ENCODE data around the gene FIS1.
"Not testable (repeated sequence)": the region's sequence is repeated elsewhere in the genome, so short reads cannot be mapped to it uniquely, and the experiment has no call there.

FIS1 gene

DNA sequence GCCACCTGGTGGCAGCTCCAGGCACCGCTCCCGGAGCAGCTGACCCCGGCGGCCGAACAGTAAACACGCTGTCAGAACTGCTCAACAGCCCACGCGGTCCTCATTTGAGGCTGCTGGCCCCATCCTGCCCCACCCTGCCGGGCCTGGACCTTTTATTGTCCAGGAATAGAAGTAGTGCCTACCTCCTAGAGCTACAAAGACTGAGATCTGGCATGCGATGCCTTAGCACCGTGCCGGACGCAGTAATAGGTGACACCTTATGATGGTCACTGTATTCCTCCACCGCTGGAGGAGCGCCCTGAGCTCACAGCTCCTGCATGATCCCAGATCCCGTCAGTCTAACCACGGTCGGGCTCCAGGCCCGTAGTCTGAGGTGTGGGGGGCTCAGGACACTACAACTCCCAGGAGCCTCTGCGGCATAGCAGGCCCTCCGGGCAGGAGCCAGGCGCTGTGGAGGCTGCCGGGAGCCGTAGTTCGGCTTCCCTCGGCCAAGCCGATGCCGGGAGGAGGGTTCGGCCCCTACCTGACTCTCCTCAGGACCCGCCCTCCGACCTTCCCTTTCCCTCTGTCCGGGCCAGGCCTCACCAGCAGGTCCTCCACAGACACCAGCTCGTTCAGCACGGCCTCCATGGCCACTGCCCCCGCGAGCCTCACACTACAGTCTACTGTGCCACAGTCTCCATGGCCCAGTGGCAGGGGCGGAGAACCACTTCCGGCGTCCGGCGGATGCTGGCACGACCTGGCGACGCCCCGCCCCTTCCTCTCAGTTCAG lies at the start of gene FIS1:
FIS1 (minus strand) TSS at position 707 of the 772 bp plus-strand sequence; CDS start at position 630, 77 bp downstream.
- peaks cover 43% of the 10 kb centered on the region for H3K4me1 Mint-ChIP-seq (ENCODE audit: low read depth)
- peak within 1 kb of the TSS; percentile 98 for H3K27ac Mint-ChIP-seq
- peak within 1 kb of the TSS; percentile 99 for H3K4me3 Mint-ChIP-seq
- H3K36me3 Mint-ChIP-seq (ENCODE audit: low read depth): peaks cover 32% of the 10 kb centered on the region
- H3K9me3 Mint-ChIP-seq: no peaks in the 10 kb centered on the region
- H3K27me3 Mint-ChIP-seq: no peaks in the 10 kb centered on the region

- no peaks in the 10 kb centered on the region for H3K36me3 Mint-ChIP-seq (ENCODE audit: low read depth)
- H3K4me3 Mint-ChIP-seq: no peak overlapping the region
- H3K27me3 Mint-ChIP-seq: peaks cover 48% of the 10 kb centered on the region
- no peak overlapping the region for H3K27ac Mint-ChIP-seq
- no peaks in the 10 kb centered on the region for H3K9me3 Mint-ChIP-seq
- peaks cover 2% of the 10 kb centered on the region for H3K4me1 Mint-ChIP-seq (ENCODE audit: low read depth)
Measured at GRCh38 chr7:101294039-101294831, 49.4 kb upstream of the FIS1 start.

DNA sequence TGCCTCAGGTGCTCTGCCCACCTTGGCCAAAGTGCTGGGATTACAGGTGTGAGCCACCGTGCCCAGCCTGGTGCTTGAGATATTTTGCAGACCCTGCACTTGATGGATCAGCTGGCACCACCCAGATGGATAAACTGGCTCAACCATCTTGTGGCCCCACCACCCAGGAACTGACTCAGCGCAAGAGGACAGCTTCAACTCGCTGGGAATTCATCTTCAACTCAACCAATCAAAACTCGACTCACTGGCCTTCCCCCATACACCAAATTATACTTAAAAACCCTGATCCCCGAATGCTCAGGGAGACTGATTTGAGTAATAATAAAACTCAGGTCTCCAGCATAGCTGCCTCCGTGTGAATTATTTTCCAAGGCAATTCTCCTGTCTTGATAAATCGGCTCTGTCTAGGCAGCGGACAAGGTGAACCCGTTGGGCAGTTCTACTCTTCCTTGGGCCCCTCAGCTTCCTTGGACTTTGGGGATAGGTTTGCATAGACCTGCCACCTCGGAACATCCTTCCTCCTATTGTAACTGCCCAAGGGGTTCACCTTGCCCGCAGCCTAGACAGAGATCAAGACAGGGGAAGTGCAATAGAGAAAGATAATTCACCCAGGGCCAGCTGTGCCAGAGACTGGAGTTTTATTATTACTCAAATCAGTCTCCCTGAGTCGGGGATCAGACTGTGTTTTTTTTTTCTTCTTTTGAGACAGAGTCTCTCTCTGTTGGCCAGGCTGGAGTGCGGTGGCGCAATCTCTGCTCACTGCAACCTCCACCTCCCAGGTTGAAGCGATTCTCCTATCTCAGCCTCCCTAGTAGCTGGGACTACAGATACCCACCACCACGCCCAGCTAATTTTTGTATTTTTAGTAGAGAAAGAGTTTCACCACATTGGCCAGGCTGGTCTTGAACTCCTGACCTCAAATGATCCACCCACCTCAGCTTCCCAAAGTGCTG lies 48.5 kb upstream of the FIS1 start:
- peaks cover 47% of the 10 kb centered on the region for H3K27me3 Mint-ChIP-seq
- not testable (repeated sequence) for H3K9me3 Mint-ChIP-seq; H3K4me1 Mint-ChIP-seq (ENCODE audit: low read depth); H3K4me3 Mint-ChIP-seq; H3K27ac Mint-ChIP-seq; H3K36me3 Mint-ChIP-seq (ENCODE audit: low read depth)

- not testable (repeated sequence) for H3K36me3 Mint-ChIP-seq (ENCODE audit: low read depth); H3K9me3 Mint-ChIP-seq; H3K27ac Mint-ChIP-seq; H3K4me3 Mint-ChIP-seq; H3K4me1 Mint-ChIP-seq (ENCODE audit: low read depth)
- H3K27me3 Mint-ChIP-seq: peaks cover 42% of the 10 kb centered on the region
Measured at GRCh38 chr7:101292566-101292965, 47.7 kb upstream of the FIS1 start.

DNA sequence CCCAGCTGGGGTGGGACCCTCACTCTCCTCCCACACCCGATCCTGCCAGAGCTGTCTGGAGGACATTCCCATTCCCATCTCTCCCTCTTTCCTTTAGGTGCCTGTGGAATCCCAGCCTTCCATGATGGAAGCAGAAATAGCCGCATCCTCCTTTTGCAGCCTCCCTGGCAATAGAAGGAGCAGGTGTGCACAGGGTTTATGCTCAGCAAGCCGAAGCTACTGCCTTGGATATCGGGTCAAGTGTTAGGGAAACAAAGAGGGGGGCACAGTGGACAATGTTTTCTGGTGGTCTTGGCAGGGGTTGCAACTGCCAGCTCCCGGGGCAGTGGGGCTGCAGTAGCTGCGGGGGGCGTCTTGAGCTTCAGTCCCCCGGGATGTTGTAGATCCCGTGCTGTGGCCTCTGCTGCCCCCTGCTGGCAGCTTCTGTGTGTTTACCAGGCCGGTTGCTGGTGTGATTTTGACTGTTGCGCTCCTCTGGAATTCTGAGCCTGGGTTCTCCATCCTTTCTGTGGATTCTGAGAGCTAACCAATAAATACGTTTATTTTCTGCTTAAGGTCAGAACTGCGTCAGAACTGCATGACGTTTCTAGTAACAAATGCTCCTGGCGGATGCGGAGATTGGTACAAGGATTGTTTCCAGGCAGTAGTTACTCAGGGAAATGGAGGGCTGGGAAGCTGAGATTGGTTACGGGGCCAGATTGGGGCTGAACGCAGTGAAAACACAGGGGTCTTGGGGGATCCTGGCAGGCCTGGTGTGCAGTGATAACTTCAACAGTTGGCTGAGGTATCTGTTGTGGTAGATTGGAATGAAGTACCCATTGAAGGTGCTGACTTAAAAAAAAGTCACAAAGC lies 45.5 kb upstream of the FIS1 start:
- H3K27me3 Mint-ChIP-seq: peaks cover 34% of the 10 kb centered on the region
- not testable (repeated sequence) for H3K27ac Mint-ChIP-seq; H3K9me3 Mint-ChIP-seq; H3K4me3 Mint-ChIP-seq; H3K36me3 Mint-ChIP-seq (ENCODE audit: low read depth); H3K4me1 Mint-ChIP-seq (ENCODE audit: low read depth)

DNA sequence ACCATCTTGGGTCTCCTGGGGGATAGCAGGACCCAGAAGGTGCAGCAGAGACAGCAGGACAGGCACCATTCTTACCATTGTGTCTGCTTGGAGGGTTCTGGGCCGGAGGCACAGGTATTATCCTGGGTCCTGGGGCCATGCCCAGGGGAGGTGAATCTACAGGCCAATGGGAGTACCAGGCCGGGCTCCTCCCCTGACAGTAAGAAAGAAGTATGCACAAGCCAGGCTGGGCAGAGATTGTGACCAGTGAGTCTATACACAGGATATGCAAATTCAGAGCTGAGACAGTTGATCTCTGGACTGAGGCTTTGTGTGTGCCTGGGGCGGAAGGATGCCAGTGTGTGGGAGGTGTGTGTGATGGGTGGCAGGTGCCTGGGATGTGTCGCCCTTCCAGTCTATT lies 44.8 kb upstream of the FIS1 start:
- H3K4me1 Mint-ChIP-seq (ENCODE audit: low read depth); H3K36me3 Mint-ChIP-seq (ENCODE audit: low read depth); H3K9me3 Mint-ChIP-seq; H3K27ac Mint-ChIP-seq; H3K4me3 Mint-ChIP-seq: not testable (repeated sequence)
- peaks cover 31% of the 10 kb centered on the region for H3K27me3 Mint-ChIP-seq

DNA sequence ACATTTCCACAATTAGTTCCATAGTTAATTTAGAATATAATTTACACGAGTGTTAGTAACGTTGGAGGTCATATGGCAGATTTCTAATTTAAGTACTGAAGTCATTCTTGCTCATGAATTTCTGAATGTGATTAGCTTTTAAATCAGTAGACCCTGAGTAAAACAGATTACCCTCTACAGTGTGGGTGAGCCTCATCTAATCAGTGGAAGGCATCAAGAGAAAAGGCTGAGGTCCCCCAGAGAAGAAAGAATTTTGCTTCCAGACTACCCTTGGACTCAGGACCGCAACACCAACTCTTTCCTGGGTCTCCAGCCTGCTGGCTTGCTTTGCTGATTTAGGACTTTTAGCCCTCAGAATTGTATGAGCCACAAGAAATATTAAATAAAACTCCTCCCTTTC lies 43.6 kb upstream of the FIS1 start:
- Mint-ChIP-seq H3K27me3 (peaks cover 24% of the 10 kb centered on the region), H3K27ac (no peak overlapping the region), H3K9me3 (no peaks in the 10 kb centered on the region), H3K4me3 (no peak overlapping the region), H3K4me1 (ENCODE audit: low read depth) (peaks cover 2% of the 10 kb centered on the region), H3K36me3 (ENCODE audit: low read depth) (no peaks in the 10 kb centered on the region)

- peaks cover 18% of the 10 kb centered on the region for H3K27me3 Mint-ChIP-seq
- no peak overlapping the region for H3K4me3 Mint-ChIP-seq
- no peaks in the 10 kb centered on the region for H3K9me3 Mint-ChIP-seq
- H3K4me1 Mint-ChIP-seq (ENCODE audit: low read depth): peaks cover 6% of the 10 kb centered on the region
- H3K36me3 Mint-ChIP-seq (ENCODE audit: low read depth): no peaks in the 10 kb centered on the region
- H3K27ac Mint-ChIP-seq: no peak overlapping the region
Measured at GRCh38 chr7:101287032-101287431, 42.2 kb upstream of the FIS1 start.

DNA sequence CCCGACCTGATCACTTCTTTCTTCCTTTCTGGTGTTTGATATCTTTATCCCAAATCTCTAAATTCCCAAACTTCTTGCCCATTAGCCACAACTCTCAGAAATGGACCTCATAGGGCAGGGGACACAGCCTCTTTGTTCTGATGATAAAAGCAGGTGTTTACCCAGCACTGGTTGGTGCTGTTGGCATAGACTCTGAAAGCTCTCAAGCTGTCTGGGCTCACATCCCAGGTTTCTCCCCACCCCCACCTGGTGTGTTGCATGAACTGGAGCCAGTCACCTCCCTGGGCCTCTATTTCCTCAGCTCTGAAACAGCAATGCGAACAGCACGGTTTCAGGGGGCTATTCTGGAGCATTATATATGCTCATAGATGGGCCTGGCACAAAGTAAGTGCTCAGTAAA lies 41.0 kb upstream of the FIS1 start:
- H3K9me3 Mint-ChIP-seq; H3K4me3 Mint-ChIP-seq; H3K36me3 Mint-ChIP-seq (ENCODE audit: low read depth); H3K4me1 Mint-ChIP-seq (ENCODE audit: low read depth); H3K27ac Mint-ChIP-seq: not testable (repeated sequence)
- peaks cover 11% of the 10 kb centered on the region for H3K27me3 Mint-ChIP-seq

GRCh38 chr7:101285171-101285570 lies 40.3 kb upstream of the FIS1 start:
- peaks cover 6% of the 10 kb centered on the region for H3K4me1 Mint-ChIP-seq (ENCODE audit: low read depth)

DNA sequence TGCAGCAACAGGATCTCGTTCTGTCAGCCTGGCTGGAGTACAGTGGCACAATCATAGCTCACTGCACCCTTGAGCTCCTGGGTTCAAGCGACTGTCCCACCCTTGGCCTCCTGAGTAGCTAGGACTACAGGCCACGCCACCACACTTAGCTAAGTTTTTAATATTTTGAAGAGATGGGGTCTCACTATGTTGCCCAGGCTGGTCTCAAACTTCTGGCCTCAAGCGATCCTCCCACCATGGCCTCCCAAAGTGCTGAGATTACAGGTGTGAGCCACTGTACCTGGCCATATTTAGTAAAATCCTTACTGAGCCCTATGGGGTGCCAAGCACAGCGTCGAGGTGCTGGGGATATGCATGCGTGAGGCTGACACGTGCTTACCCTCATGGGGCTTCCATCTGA lies 36.0 kb upstream of the FIS1 start:
- H3K4me1 Mint-ChIP-seq (ENCODE audit: low read depth); H3K4me3 Mint-ChIP-seq; H3K9me3 Mint-ChIP-seq; H3K27ac Mint-ChIP-seq; H3K36me3 Mint-ChIP-seq (ENCODE audit: low read depth): not testable (repeated sequence)
- H3K27me3 Mint-ChIP-seq: peaks cover 20% of the 10 kb centered on the region

More at GRCh38 chr7:101285171-101285570, 40.3 kb upstream of the FIS1 start:
- no peaks in the 10 kb centered on the region for H3K9me3 Mint-ChIP-seq
- no peak overlapping the region for H3K27ac Mint-ChIP-seq
- H3K36me3 Mint-ChIP-seq (ENCODE audit: low read depth): no peaks in the 10 kb centered on the region
- H3K27me3 Mint-ChIP-seq: peaks cover 7% of the 10 kb centered on the region
- no peak overlapping the region for H3K4me3 Mint-ChIP-seq

DNA sequence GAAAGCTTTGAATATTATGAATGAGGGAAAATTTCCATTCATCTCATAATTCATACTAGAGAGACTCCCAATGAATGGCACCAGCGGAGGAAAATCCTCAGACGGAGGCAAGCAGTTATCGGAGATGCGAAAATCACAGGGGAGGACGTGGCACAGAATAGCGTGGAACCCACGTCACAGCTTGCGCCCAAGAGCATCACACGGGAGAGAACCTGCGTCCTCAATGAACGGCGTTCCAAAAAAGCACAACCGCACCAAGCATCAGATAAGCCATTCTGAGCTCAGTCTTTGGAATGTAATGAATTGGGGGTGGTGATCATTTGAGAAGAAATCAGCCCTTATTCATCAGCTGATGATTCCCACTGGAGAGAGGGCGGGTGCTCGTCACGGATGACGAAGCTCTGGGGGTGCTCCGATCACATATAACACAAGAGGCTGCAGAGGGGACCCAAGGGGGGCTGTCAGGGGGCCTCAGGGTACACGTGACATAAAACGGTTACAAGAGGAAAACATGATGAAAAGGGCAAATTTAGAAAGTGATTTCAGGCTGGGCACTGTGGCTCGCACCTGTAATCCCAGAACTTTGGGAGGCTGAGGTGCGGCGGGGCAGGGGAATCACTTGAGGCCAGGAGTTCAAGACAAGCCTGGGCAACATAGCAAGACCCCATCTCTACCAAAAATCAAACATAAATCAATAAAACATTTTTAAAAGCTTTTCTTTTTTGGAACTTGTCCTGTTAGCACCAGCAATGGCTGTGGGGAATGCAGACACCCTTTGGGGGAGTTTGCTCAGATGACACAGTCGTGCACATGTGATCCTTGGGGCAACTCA lies 33.8 kb upstream of the FIS1 start:
- no peaks in the 10 kb centered on the region for H3K9me3 Mint-ChIP-seq
- H3K4me1 Mint-ChIP-seq (ENCODE audit: low read depth): peaks cover 3% of the 10 kb centered on the region
- H3K27me3 Mint-ChIP-seq: peaks cover 17% of the 10 kb centered on the region
- H3K27ac Mint-ChIP-seq: no peak overlapping the region
- H3K36me3 Mint-ChIP-seq (ENCODE audit: low read depth): no peaks in the 10 kb centered on the region
- H3K4me3 Mint-ChIP-seq: no peak overlapping the region

- Mint-ChIP-seq H3K4me1 (ENCODE audit: low read depth) (no peaks in the 10 kb centered on the region), H3K4me3 (no peak overlapping the region), H3K36me3 (ENCODE audit: low read depth) (no peaks in the 10 kb centered on the region), H3K27me3 (peaks cover 24% of the 10 kb centered on the region), H3K27ac (no peak overlapping the region), H3K9me3 (no peaks in the 10 kb centered on the region)
Measured at GRCh38 chr7:101277155-101277554, 32.3 kb upstream of the FIS1 start.
